GM12878 (cell line): Measurements from ENCODE around the gene FRMD5. TPM values are rescaled to one million over a fixed set of nuclear protein-coding genes. Genes with fewer than 3 reads are reported as not detected.

Experiments used
- ATAC-seq: fragments of 200-7000 bp; cut with Tn5 transposase; 3 replicates; pipeline ENCODE4 v1.9.1; 2020; ENCODE audit warnings: mild to moderate bottlenecking, moderate library complexity
- BruUV-seq: library from RNA; stranded (reverse); fragments of 400-500 nt; replicated peaks from 2 replicates; lab custom pipeline; 2021; lab: Mats Ljungman, UMichigan
- CTCF ChIA-PET: fragments of 300-600 bp; sonication (Branson Sonifier 250); formaldehyde crosslinking; extraction: SDS; loops from one replicate; lab custom pipeline; 2021; ENCODE audit warnings: inconsistent platforms; lab: Yijun Ruan, JAX
- POLR2A ChIA-PET: fragments of 350-600 bp; formaldehyde crosslinking; extraction: SDS; loops from one replicate; lab custom pipeline; 2021; ENCODE audit warnings: inconsistent platforms; lab: Charles Lee
- RAD21 ChIA-PET: fragments of 300-600 bp; sonication (Branson Sonifier 250); formaldehyde crosslinking; loops from one replicate; lab custom pipeline; 2023; ENCODE audit warnings: antibody characterized with exemption; ENCODE audit not compliant: unreplicated experiment; lab: Charles Lee
- SMC1A ChIA-PET: fragments of 300-600 bp; sonication (Branson Sonifier 250); formaldehyde crosslinking; loops from one replicate; lab custom pipeline; 2023; ENCODE audit not compliant: unreplicated experiment, uncharacterized antibody; lab: Charles Lee
- DNase-seq: peaks from one replicate; pipeline ENCODE4 v3.0.0-alpha.2; 2011; ENCODE audit warnings: low read depth, low spot score
- FAIRE-seq: peaks from 3 replicates; lab custom pipeline; 2011; peaks lifted over from hg19 to GRCh38; lab: Jason Lieb, UNC
- H2AFZ ChIP-seq: 2 replicates; pipeline ENCODE4 v1.6.0; 2011; ENCODE audit warnings: low read depth, low read length, control low read depth; ENCODE audit not compliant: control insufficient read depth
- H3K27ac ChIP-seq: 2 replicates; pipeline ENCODE4 v1.5.1; 2011; ENCODE audit warnings: control low read depth; ENCODE audit not compliant: control insufficient read depth, insufficient read depth
- H3K27me3 ChIP-seq, 2 experiments: replicated peaks in 1 of 2; 2 replicates each; pipeline versions ENCODE4 v1.6.0 to v1.6.1; 2011; ENCODE audit warnings: low read length in 1 of 2; ENCODE audit not compliant: control insufficient read depth in 2 of 2, insufficient read depth in 2 of 2
- H3K36me3 ChIP-seq, 2 experiments: 2 replicates each; pipeline ENCODE4 v1.5.1; 2011; ENCODE audit warnings: low read length in 1 of 2; ENCODE audit not compliant: control insufficient read depth in 2 of 2, insufficient read depth in 2 of 2
- H3K4me1 ChIP-seq: 2 replicates; pipeline ENCODE4 v1.6.1; 2011; ENCODE audit warnings: mild to moderate bottlenecking, low read length, moderate library complexity, mixed read lengths; ENCODE audit not compliant: control insufficient read depth, insufficient read depth
- H3K4me2 ChIP-seq: 2 replicates; pipeline ENCODE4 v1.6.0; 2011; ENCODE audit warnings: control low read depth; ENCODE audit not compliant: control insufficient read depth, insufficient read depth
- H3K4me3 ChIP-seq: fragments of 200-600 bp; sonication (generic); 2 replicates; pipeline ENCODE4 v1.5.1; 2016
- H3K79me2 ChIP-seq: 2 replicates; pipeline ENCODE4 v1.6.0; 2011; ENCODE audit warnings: low read length; ENCODE audit not compliant: control insufficient read depth, insufficient read depth
- H3K9ac ChIP-seq: 2 replicates; pipeline ENCODE4 v1.8.0; 2011; ENCODE audit warnings: low read length, control low read depth, mixed read lengths; ENCODE audit not compliant: control insufficient read depth, insufficient read depth
- H3K9me3 ChIP-seq: replicated peaks from 3 replicates; pipeline ENCODE4 v1.5.1; 2011; ENCODE audit warnings: mild to moderate bottlenecking, low read length; ENCODE audit not compliant: control insufficient read depth, insufficient read depth
- H4K20me1 ChIP-seq: 2 replicates; pipeline ENCODE4 v1.6.0; 2011; ENCODE audit not compliant: control insufficient read depth, insufficient read depth
- CBX3 ChIP-seq: fragments of 200-600 bp; sonication (generic); IDR thresholded peaks from 2 replicates; pipeline ENCODE4 v1.6.1; 2016; ENCODE audit warnings: low read depth, borderline replicate concordance
- IKZF1 ChIP-seq: fragments of 450-650 bp; conservative IDR thresholded peaks from 2 replicates; pipeline ENCODE4 v1.6.1; 2017; ENCODE audit warnings: antibody characterized with exemption, mild to moderate bottlenecking
- MEF2A ChIP-seq: IDR thresholded peaks from 2 replicates; pipeline ENCODE4 v1.6.1; 2011; ENCODE audit warnings: low read depth, mild to moderate bottlenecking, low read length, moderate library complexity; ENCODE audit not compliant: insufficient read depth
- MTA2 ChIP-seq: fragments of 450-650 bp; IDR thresholded peaks from 2 replicates; pipeline ENCODE4 v1.6.1; 2016; ENCODE audit warnings: low read depth, mild to moderate bottlenecking, moderate library complexity
- NR2F1 ChIP-seq: fragments of 450-650 bp; conservative IDR thresholded peaks from 2 replicates; pipeline ENCODE4 v1.6.1; 2017; ENCODE audit warnings: mild to moderate bottlenecking
- RAD51 ChIP-seq: fragments of 450-650 bp; IDR thresholded peaks from 2 replicates; pipeline ENCODE4 v1.6.1; 2016; ENCODE audit warnings: moderate library complexity, mild to moderate bottlenecking, inconsistent platforms
- RFX5 ChIP-seq: IDR thresholded peaks from 2 replicates; pipeline ENCODE4 v1.6.1; 2011; ENCODE audit warnings: low read depth, low read length, improper control_type of control experiment
- SMAD1 ChIP-seq: fragments of 450-650 bp; IDR thresholded peaks from 2 replicates; pipeline ENCODE4 v1.6.1; 2018; ENCODE audit warnings: mild to moderate bottlenecking, low read depth; ENCODE audit not compliant: partially characterized antibody
- STAT3 ChIP-seq: IDR thresholded peaks from 2 replicates; pipeline ENCODE4 v1.6.1; 2011; ENCODE audit warnings: low read depth, low read length, improper control_type of control experiment
- TARDBP ChIP-seq: IDR thresholded peaks from 2 replicates; pipeline ENCODE4 v1.6.1; 2016; ENCODE audit warnings: borderline replicate concordance
- WRNIP1 ChIP-seq: IDR thresholded peaks from 2 replicates; pipeline ENCODE4 v1.6.1; 2011; ENCODE audit warnings: low read depth, low read length, improper control_type of control experiment, borderline replicate concordance
- ZBTB40 ChIP-seq: fragments of 450-650 bp; IDR thresholded peaks from 2 replicates; pipeline ENCODE4 v1.6.1; 2016; ENCODE audit warnings: mild to moderate bottlenecking, moderate library complexity, borderline replicate concordance
- ZNF207 ChIP-seq: fragments of 450-650 bp; IDR thresholded peaks from 2 replicates; pipeline ENCODE4 v1.6.1; 2014; ENCODE audit warnings: antibody characterized with exemption, mild to moderate bottlenecking, borderline replicate concordance
- ZNF217 ChIP-seq: fragments of 450-650 bp; IDR thresholded peaks from 2 replicates; pipeline ENCODE4 v1.6.1; 2017; ENCODE audit warnings: antibody characterized with exemption, mild to moderate bottlenecking
- WGBS: methylation state at CpG from one replicate; pipeline ENCODE4 v1.1.6; 2016; ENCODE audit warnings: low lambda C conversion rate; ENCODE audit not compliant: insufficient replicate concordance, insufficient coverage; ENCODE audit errors: missing lambda C conversion rate; 5-methylcytosine and 5-hydroxymethylcytosine counted together
- in situ Hi-C: fragments of 300-500 bp; cut with MboI; formaldehyde crosslinking; loops from 9 replicates; pipeline ENCODE4 v1.14.3; 2018; ENCODE audit warnings: mixed read lengths
- intact Hi-C: fragments of 100-400 bp; cut with micrococcal nuclease; formaldehyde crosslinking; loops from one replicate; pipeline ENCODE4 v1.14.2; 2022; ENCODE audit not compliant: unreplicated experiment
- polyA plus RNA-seq, 11 experiments: library from polyadenylated mRNA; depleted of rRNA in 4 of 11; unstranded in 6 of 11; stranded (reverse) in 5 of 11; fragments of >200 nt; fragmentation: Nextera tagmentation in 4 of 11; fragmentation: Illumina TruSeq in 1 of 11; extraction: Ambion mirVana in 4 of 11; extraction: Trizol in 1 of 11; gene quantifications; 1 replicate in 1 of 11; 2 replicates in 10 of 11; pipeline versions ENCODE4 v1.2.1 to v1.2.3, GENCODE V29; 2011 to 2016; ENCODE audit warnings: inconsistent platforms in 2 of 11, missing spikeins in 2 of 11, low read depth in 1 of 11
- total RNA-seq, 4 experiments: library from RNA; depleted of rRNA in 3 of 4; stranded (reverse); fragments of >200 nt in 3 of 4; fragmentation: Illumina TruSeq in 1 of 4; extraction: Trizol in 1 of 4; gene quantifications; 2 replicates each; pipeline versions ENCODE4 v1.2.1 to v1.2.3, GENCODE V29; 2013 to 2021
- TF ChIP-seq, protein P1 (sequence below): fragments of 450-650 bp; IDR thresholded peaks from 2 replicates; pipeline ENCODE4 v1.6.1; 2016; ENCODE audit warnings: mild to moderate bottlenecking
- TF ChIP-seq, protein P2 (sequence below): fragments of 450-650 bp; IDR thresholded peaks from 2 replicates; pipeline ENCODE4 v1.6.1; 2017; ENCODE audit warnings: antibody characterized with exemption, mild to moderate bottlenecking, moderate library complexity
- TF ChIP-seq, protein P3 (sequence below): IDR thresholded peaks from 2 replicates; pipeline ENCODE4 v1.6.1; 2012; ENCODE audit warnings: low read length, inconsistent platforms

FRMD5 gene
- total and polyA plus RNA-seq, 10 of the 15 experiments (the other 5 are each of a cell fraction or from before 2014, with no cell fraction given), result 0.26 to 6.4 (median 0.68) TPM; not detected in 1

DNA sequence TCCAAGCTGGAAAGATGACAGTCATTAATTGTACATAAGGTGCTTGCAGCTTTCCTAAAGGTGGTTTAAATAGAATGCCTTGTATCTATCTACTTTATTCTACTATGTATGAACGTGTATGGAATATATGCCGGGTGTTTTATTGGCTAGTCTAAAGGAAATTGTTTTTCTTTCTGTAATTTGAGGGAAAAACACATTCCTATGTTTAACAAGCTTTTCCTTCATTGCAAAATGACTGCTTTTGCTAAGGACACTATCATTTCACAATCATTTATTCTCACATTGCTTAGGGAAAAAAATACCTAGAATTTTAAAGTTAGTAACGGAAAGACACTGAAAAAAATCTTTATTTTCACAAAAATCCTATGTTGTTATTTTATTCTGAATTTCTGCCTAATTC lies 226.5 kb downstream of the FRMD5 start:
- H2AFZ ChIP-seq, result no peak overlapping the region
- POLR2A ChIA-PET, result no interaction called here
- CTCF ChIA-PET, result interaction anchor here (0.6 to 0.7 kb wide), 3 partner anchors 28 to 1170 kb away, joined by 3 read pairs; no protein-coding TSS in a partner anchor
- no peak overlapping the region for H3K4me3 ChIP-seq
- SMC1A ChIA-PET, result no interaction called here
- no peaks in the 10 kb centered on the region for H3K36me3 ChIP-seq
- H3K4me2 ChIP-seq, result no peak overlapping the region
- RAD21 ChIA-PET, result no interaction called here
- H3K9me3 ChIP-seq, result no peaks in the 10 kb centered on the region
- H4K20me1 ChIP-seq, result no peaks in the 10 kb centered on the region
- in situ Hi-C loops (no loop called here), intact Hi-C loops (no loop called here)
- BruUV-seq, result no TSS peak
- 0% methylated on average over 3 of the region's 3 CpGs for WGBS
- no peaks in the 10 kb centered on the region for H3K27me3 ChIP-seq
- H3K27ac ChIP-seq, result no peak overlapping the region
- H3K9ac ChIP-seq, result no peak overlapping the region
- no peak for FAIRE-seq
- no peak for ATAC-seq
- no peaks in the 10 kb centered on the region for H3K4me1 ChIP-seq
- DNase-seq, result no peak
- H3K79me2 ChIP-seq, result no peaks in the 10 kb centered on the region
- TF ChIP-seq IKZF1 (no peak), STAT3 (no peak), ZNF207 (no peak), TARDBP (no peak), MTA2 (no peak), NR2F1 (no peak), WRNIP1 (no peak), CBX3 (no peak), ZNF217 (no peak), RFX5 (no peak), SMAD1 (no peak), ZBTB40 (no peak), MEF2A (no peak), RAD51 (no peak)
- TF ChIP-seq, protein P1, sequence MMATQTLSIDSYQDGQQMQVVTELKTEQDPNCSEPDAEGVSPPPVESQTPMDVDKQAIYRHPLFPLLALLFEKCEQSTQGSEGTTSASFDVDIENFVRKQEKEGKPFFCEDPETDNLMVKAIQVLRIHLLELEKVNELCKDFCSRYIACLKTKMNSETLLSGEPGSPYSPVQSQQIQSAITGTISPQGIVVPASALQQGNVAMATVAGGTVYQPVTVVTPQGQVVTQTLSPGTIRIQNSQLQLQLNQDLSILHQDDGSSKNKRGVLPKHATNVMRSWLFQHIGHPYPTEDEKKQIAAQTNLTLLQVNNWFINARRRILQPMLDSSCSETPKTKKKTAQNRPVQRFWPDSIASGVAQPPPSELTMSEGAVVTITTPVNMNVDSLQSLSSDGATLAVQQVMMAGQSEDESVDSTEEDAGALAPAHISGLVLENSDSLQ, result no peak
- TF ChIP-seq, protein P2, sequence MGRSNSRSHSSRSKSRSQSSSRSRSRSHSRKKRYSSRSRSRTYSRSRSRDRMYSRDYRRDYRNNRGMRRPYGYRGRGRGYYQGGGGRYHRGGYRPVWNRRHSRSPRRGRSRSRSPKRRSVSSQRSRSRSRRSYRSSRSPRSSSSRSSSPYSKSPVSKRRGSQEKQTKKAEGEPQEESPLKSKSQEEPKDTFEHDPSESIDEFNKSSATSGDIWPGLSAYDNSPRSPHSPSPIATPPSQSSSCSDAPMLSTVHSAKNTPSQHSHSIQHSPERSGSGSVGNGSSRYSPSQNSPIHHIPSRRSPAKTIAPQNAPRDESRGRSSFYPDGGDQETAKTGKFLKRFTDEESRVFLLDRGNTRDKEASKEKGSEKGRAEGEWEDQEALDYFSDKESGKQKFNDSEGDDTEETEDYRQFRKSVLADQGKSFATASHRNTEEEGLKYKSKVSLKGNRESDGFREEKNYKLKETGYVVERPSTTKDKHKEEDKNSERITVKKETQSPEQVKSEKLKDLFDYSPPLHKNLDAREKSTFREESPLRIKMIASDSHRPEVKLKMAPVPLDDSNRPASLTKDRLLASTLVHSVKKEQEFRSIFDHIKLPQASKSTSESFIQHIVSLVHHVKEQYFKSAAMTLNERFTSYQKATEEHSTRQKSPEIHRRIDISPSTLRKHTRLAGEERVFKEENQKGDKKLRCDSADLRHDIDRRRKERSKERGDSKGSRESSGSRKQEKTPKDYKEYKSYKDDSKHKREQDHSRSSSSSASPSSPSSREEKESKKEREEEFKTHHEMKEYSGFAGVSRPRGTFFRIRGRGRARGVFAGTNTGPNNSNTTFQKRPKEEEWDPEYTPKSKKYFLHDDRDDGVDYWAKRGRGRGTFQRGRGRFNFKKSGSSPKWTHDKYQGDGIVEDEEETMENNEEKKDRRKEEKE, result no peak
- TF ChIP-seq, protein P3, sequence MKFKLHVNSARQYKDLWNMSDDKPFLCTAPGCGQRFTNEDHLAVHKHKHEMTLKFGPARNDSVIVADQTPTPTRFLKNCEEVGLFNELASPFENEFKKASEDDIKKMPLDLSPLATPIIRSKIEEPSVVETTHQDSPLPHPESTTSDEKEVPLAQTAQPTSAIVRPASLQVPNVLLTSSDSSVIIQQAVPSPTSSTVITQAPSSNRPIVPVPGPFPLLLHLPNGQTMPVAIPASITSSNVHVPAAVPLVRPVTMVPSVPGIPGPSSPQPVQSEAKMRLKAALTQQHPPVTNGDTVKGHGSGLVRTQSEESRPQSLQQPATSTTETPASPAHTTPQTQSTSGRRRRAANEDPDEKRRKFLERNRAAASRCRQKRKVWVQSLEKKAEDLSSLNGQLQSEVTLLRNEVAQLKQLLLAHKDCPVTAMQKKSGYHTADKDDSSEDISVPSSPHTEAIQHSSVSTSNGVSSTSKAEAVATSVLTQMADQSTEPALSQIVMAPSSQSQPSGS, result no peak
